Measurements from ENCODE around the gene NKD2. TPM values are rescaled to one million over a fixed set of nuclear protein-coding genes. Genes with fewer than 3 reads are reported as not detected.

NKD2 gene
- total and polyA plus RNA-seq, 7 donors, result 0.08 to 0.96 (median 0.63) TPM; not detected in 1

DNA sequence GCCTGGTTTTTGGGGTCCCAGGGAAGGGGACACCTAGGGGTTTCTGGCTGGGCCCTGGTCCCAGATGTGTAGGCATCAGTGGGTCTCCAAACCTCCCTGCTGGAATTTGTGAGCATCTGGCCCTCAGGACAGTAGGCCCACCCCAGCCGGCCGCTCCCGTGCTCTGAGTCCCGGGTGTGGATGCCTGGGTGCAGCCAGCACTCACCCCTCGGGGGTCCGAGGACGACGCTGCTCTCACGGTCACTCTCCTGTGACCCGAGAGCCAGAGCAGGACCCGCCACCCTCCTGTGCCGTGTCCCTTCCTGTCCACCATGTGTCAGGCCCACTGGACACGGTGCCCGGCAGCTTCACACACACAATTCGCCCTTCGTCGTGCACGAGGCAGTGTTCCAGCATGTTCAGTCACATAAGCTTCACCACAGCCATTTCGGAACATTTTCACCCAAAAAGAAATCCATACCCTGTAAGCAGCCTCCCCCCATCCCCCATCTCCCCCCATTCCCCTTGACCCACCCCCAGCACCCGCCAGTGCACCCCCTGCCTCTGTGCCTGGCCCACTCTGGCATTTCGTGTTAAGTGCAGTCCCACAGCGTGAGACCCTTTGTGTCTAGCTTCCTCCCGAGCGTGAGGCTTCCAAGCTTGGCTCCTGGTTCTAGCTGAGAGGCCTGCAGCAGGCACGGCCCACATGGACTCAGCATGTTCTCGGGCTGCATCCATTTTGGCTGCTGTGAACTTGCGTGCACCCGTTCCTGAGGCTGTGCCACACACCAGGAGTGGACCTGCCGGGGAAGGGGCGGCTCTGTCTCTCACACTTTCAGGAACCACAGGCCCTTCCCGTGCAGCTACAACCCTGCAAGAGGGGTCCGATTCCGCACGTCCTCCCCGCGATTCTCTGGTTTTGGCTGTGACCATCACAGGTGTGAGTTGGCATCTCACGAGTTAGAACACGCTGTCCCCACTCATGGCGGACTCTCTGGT lies 40.5 kb downstream of the NKD2 start:
- Histone ChIP-seq H3K27me3 (ENCODE audit: insufficient read depth in 3 of 3, low read length in 2 of 3) (peaks cover 0 to 27% (median 0%) of the 10 kb centered on the region in 3 donors), H3K4me3 (no peak overlapping the region), H3K36me3 (ENCODE audit: insufficient read depth in 1 of 2, low read depth in 1 of 2) (no peaks in the 10 kb centered on the region), H3K4me1 (no peaks in the 10 kb centered on the region), H3K9me3 (no peaks in the 10 kb centered on the region), H3K27ac (no peak overlapping the region)
- ATAC-seq (no peak), DNase-seq (peak; percentile 12 to 33)
- no peak for TF ChIP-seq CTCF (IDR thresholded peaks at IDR 0.05)
- intact Hi-C loops (cut with DNase I), result no loop called here
- 88 to 89% (median 89%) methylated on average over 38 to 39 of the region's 39 CpGs for WGBS, 3 donors

GRCh38 chr5:1050423-1051365 lies 42.1 kb downstream of the NKD2 start:
- intact Hi-C loops (cut with DNase I), result no loop called here
- H3K9me3 ChIP-seq, result no peaks in the 10 kb centered on the region
- no peak for TF ChIP-seq CTCF (IDR thresholded peaks at IDR 0.05)
- H3K4me1 ChIP-seq, result no peaks in the 10 kb centered on the region
- H3K27ac ChIP-seq, result no peak overlapping the region
- H3K27me3 ChIP-seq (ENCODE audit: insufficient read depth in 3 of 3, low read length in 2 of 3), result peaks cover 0 to 27% (median 0%) of the 10 kb centered on the region in 3 donors
- WGBS, 3 donors, result 50 to 64% (median 57%) methylated on average over 29 of the region's 29 CpGs
- H3K4me3 ChIP-seq, result no peak overlapping the region
- H3K36me3 ChIP-seq (ENCODE audit: insufficient read depth in 1 of 2, low read depth in 1 of 2), result no peaks in the 10 kb centered on the region
- no peak for ATAC-seq
- DNase-seq, result peak; percentile 10 to 38

GRCh38 chr5:1051366-1051720 lies 42.7 kb downstream of the NKD2 start:
- intact Hi-C loops (cut with DNase I), result no loop called here
- ATAC-seq, result no peak
- Histone ChIP-seq H3K4me3 (no peak overlapping the region), H3K27me3 (ENCODE audit: insufficient read depth in 3 of 3, low read length in 2 of 3) (peaks cover 0 to 27% (median 0%) of the 10 kb centered on the region in 3 donors), H3K4me1 (no peaks in the 10 kb centered on the region), H3K9me3 (no peaks in the 10 kb centered on the region), H3K36me3 (ENCODE audit: insufficient read depth in 1 of 2, low read depth in 1 of 2) (no peaks in the 10 kb centered on the region), H3K27ac (no peak overlapping the region)
- no peak for TF ChIP-seq CTCF (IDR thresholded peaks at IDR 0.05)
- 56 to 78% (median 57%) methylated on average over 15 to 16 of the region's 16 CpGs for WGBS, 3 donors
- DNase-seq, result peak in 1 of 2 donors; percentile 5

GRCh38 chr5:1052076-1052475 lies 43.5 kb downstream of the NKD2 start:
- H3K27ac ChIP-seq, result no peak overlapping the region
- no peaks in the 10 kb centered on the region for H3K9me3 ChIP-seq
- H3K4me3 ChIP-seq, result no peak overlapping the region
- peak; percentile 13 to 46 for DNase-seq
- H3K27me3 ChIP-seq (ENCODE audit: insufficient read depth in 3 of 3, low read length in 2 of 3), result peaks cover 0 to 27% (median 0%) of the 10 kb centered on the region in 3 donors
- TF ChIP-seq CTCF (IDR thresholded peaks at IDR 0.05), result no peak
- 83 to 93% (median 85%) methylated on average over 17 of the region's 17 CpGs for WGBS, 3 donors
- intact Hi-C loops (cut with DNase I), result loop anchor here in 1 of 2 donors (2.0 kb wide), 1 partner anchor 89 kb away; no protein-coding TSS in a partner anchor
- no peak for ATAC-seq
- no peaks in the 10 kb centered on the region for H3K36me3 ChIP-seq (ENCODE audit: insufficient read depth in 1 of 2, low read depth in 1 of 2)
- no peaks in the 10 kb centered on the region for H3K4me1 ChIP-seq
